Activated CD4-positive, alpha-beta T cell treated with anti-CD3 and anti-CD28 coated beads, Interleukin-2, amount 50 U/mL, for 48 hours (primary cell): Measurements from ENCODE around the gene LORICRIN.

ENCODE experiments used
- DNase-seq, 2 experiments: peaks; one replicate each; pipeline ENCODE4 v3.0.0-alpha.2; 2020

Gene LORICRIN

GRCh38 chr1:153251087-153251486 lies 8.4 kb upstream of the LORICRIN start:
- DNase-seq, result no peak

GRCh38 chr1:153251562-153251961 lies 7.9 kb upstream of the LORICRIN start:
- no peak for DNase-seq

GRCh38 chr1:153251988-153252387 lies 7.5 kb upstream of the LORICRIN start:
- no peak for DNase-seq

- no peak for DNase-seq
Observed at GRCh38 chr1:153253076-153253475, 6.4 kb upstream of the LORICRIN start.

- no peak for DNase-seq
Observed at GRCh38 chr1:153253693-153254092, 5.8 kb upstream of the LORICRIN start.

- DNase-seq, result peak; percentile 9 to 23
Observed at GRCh38 chr1:153260585-153261280, 1.2 kb downstream of the LORICRIN start.

- peak; percentile 7 to 20 for DNase-seq
Observed at GRCh38 chr1:153261281-153262069, 2.0 kb downstream of the LORICRIN start.

- DNase-seq, result no peak
Observed at GRCh38 chr1:153262070-153262366, 2.5 kb downstream of the LORICRIN start.

- DNase-seq, result no peak
Observed at GRCh38 chr1:153262462-153263157, 3.1 kb downstream of the LORICRIN start.

GRCh38 chr1:153265457-153265856 lies 6.0 kb downstream of the LORICRIN start:
- no peak for DNase-seq

GRCh38 chr1:153271711-153272110 lies 12.2 kb downstream of the LORICRIN start:
- DNase-seq, result no peak

GRCh38 chr1:153272186-153272585 lies 12.7 kb downstream of the LORICRIN start:
- DNase-seq, result no peak

GRCh38 chr1:153277852-153278251 lies 18.4 kb downstream of the LORICRIN start:
- peak; percentile 47 to 65 for DNase-seq

- peak; percentile 36 to 43 for DNase-seq
Observed at GRCh38 chr1:153288634-153289275, 29.3 kb downstream of the LORICRIN start.

- DNase-seq, result no peak
Observed at GRCh38 chr1:153291514-153291913, 32.0 kb downstream of the LORICRIN start.

- no peak for DNase-seq
Observed at GRCh38 chr1:153292185-153292584, 32.7 kb downstream of the LORICRIN start.

- DNase-seq, result no peak
Observed at GRCh38 chr1:153292740-153293479, 33.4 kb downstream of the LORICRIN start.

- no peak for DNase-seq
Observed at GRCh38 chr1:153293480-153293775, 33.9 kb downstream of the LORICRIN start.

GRCh38 chr1:153293851-153294250 lies 34.4 kb downstream of the LORICRIN start:
- DNase-seq, result peak in 1 of 2 experiments; percentile 14

GRCh38 chr1:153302308-153302707 lies 42.8 kb downstream of the LORICRIN start:
- DNase-seq, result no peak

- DNase-seq, result no peak
Observed at GRCh38 chr1:153305682-153306081, 46.2 kb downstream of the LORICRIN start.

GRCh38 chr1:153306303-153307220 lies 47.1 kb downstream of the LORICRIN start:
- DNase-seq, result no peak
